Measurements from ENCODE around the gene DCHS1.

The DCHS1 gene

GRCh38 chr11:6607190-6607795 is 48.3 kb downstream of the DCHS1 start:
- Histone ChIP-seq H3K4me3 (ENCODE audit: low read length, poor library complexity, severe bottlenecking) (peak overlapping the region; percentile 99), H3F3A (ENCODE audit: low read depth) (peaks cover 11% of the 10 kb centered on the region; the same call in 1 of the 2 replicates), H3K9me3 (ENCODE audit: insufficient read depth, low read depth, low read length) (no peaks in the 10 kb centered on the region), H3K4me2 (ENCODE audit: low read depth, low read length, poor library complexity, severe bottlenecking) (peak overlapping the region; percentile 85), H2AFZ (ENCODE audit: low read length) (no peak overlapping the region), H3K4me1 (ENCODE audit: insufficient read depth, low read length, poor library complexity, severe bottlenecking) (peaks cover 50% of the 10 kb centered on the region), H3K27me3 (ENCODE audit: insufficient read depth, low read length, poor library complexity, severe bottlenecking) (no peaks in the 10 kb centered on the region), H4K20me1 (ENCODE audit: insufficient read depth, low read length, poor library complexity, severe bottlenecking) (peaks cover 39% of the 10 kb centered on the region), H3K9ac (ENCODE audit: low read depth, low read length, poor library complexity, severe bottlenecking) (peak overlapping the region; percentile 97), H3K9me2 (replicated peaks; ENCODE audit: low read depth, low read length) (no peaks in the 10 kb centered on the region), H3K79me2 (ENCODE audit: insufficient read depth, low read length) (peaks cover 94% of the 10 kb centered on the region), H3K36me3 (ENCODE audit: insufficient read depth, low read length) (peaks cover 34% of the 10 kb centered on the region; the same call in 1 of the 2 replicates)
- TF ChIP-seq CTCF (conservative IDR thresholded peaks at IDR 0.05; ENCODE audit: low read length) (no peak), EZH2phosphoT487 (IDR thresholded peaks at IDR 0.05; ENCODE audit: borderline replicate concordance) (no peak)

- Histone ChIP-seq H4K20me1 (ENCODE audit: insufficient read depth, low read length, poor library complexity, severe bottlenecking) (peaks cover 44% of the 10 kb centered on the region), H3K27me3 (ENCODE audit: insufficient read depth, low read length, poor library complexity, severe bottlenecking) (no peaks in the 10 kb centered on the region), H3K79me2 (ENCODE audit: insufficient read depth, low read length) (peaks cover 98% of the 10 kb centered on the region), H3K9ac (ENCODE audit: low read depth, low read length, poor library complexity, severe bottlenecking) (peak overlapping the region; percentile 97), H3K4me1 (ENCODE audit: insufficient read depth, low read length, poor library complexity, severe bottlenecking) (peaks cover 56% of the 10 kb centered on the region), H3F3A (ENCODE audit: low read depth) (0 out of 2 replicates have a peak, but pooled peaks cover 10% of the 10 kb centered on the region), H3K36me3 (ENCODE audit: insufficient read depth, low read length) (peaks cover 34% of the 10 kb centered on the region; the same call in 1 of the 2 replicates), H2AFZ (ENCODE audit: low read length) (no peak overlapping the region), H3K4me2 (ENCODE audit: low read depth, low read length, poor library complexity, severe bottlenecking) (peak overlapping the region; percentile 85), H3K9me2 (replicated peaks; ENCODE audit: low read depth, low read length) (no peaks in the 10 kb centered on the region), H3K4me3 (ENCODE audit: low read length, poor library complexity, severe bottlenecking) (peak overlapping the region; percentile 99), H3K9me3 (ENCODE audit: insufficient read depth, low read depth, low read length) (no peaks in the 10 kb centered on the region)
- no peak for TF ChIP-seq EZH2phosphoT487 (IDR thresholded peaks at IDR 0.05; ENCODE audit: borderline replicate concordance)
- TF ChIP-seq CTCF (conservative IDR thresholded peaks at IDR 0.05; ENCODE audit: low read length): no peak
Measured at GRCh38 chr11:6606471-6607189, 49.0 kb downstream of the DCHS1 start.

- TF ChIP-seq CTCF (conservative IDR thresholded peaks at IDR 0.05; ENCODE audit: low read length) (no peak), EZH2phosphoT487 (IDR thresholded peaks at IDR 0.05; ENCODE audit: borderline replicate concordance) (no peak)
- Histone ChIP-seq H3K9ac (ENCODE audit: low read depth, low read length, poor library complexity, severe bottlenecking) (peak overlapping the region; percentile 97), H2AFZ (ENCODE audit: low read length) (no peak overlapping the region), H3K4me2 (ENCODE audit: low read depth, low read length, poor library complexity, severe bottlenecking) (peak overlapping the region; percentile 85), H3K4me3 (ENCODE audit: low read length, poor library complexity, severe bottlenecking) (peak overlapping the region; percentile 99), H3K4me1 (ENCODE audit: insufficient read depth, low read length, poor library complexity, severe bottlenecking) (peaks cover 66% of the 10 kb centered on the region), H3K79me2 (ENCODE audit: insufficient read depth, low read length) (peaks cover 98% of the 10 kb centered on the region), H3K9me2 (replicated peaks; ENCODE audit: low read depth, low read length) (no peaks in the 10 kb centered on the region), H3K9me3 (ENCODE audit: insufficient read depth, low read depth, low read length) (no peaks in the 10 kb centered on the region), H3K27me3 (ENCODE audit: insufficient read depth, low read length, poor library complexity, severe bottlenecking) (no peaks in the 10 kb centered on the region), H4K20me1 (ENCODE audit: insufficient read depth, low read length, poor library complexity, severe bottlenecking) (peaks cover 47% of the 10 kb centered on the region), H3K36me3 (ENCODE audit: insufficient read depth, low read length) (peaks cover 32% of the 10 kb centered on the region; the same call in 1 of the 2 replicates), H3F3A (ENCODE audit: low read depth) (0 out of 2 replicates have a peak, but pooled peaks cover 10% of the 10 kb centered on the region)
Measured at GRCh38 chr11:6604790-6605189, 50.8 kb downstream of the DCHS1 start.
